Esophagus muscularis mucosa (tissue), 4 donors: ENCODE data around the gene ZC3H14.

Experiments
- EP300 ChIP-seq: sonication (generic); formaldehyde crosslinking; IDR thresholded peaks from one replicate; pipeline ENCODE4 v1.6.1; 2017; ENCODE audit warnings: antibody characterized with exemption
- POLR2A ChIP-seq: fragments of 450-650 bp; IDR thresholded peaks from one replicate; pipeline ENCODE4 v1.6.1; 2017; ENCODE audit warnings: antibody characterized with exemption, moderate library complexity, mild to moderate bottlenecking, low read depth
- POLR2AphosphoS5 ChIP-seq, 2 donors: sonication (generic); formaldehyde crosslinking; IDR thresholded peaks; one replicate each; pipeline ENCODE4 v1.6.1; 2017; ENCODE audit warnings: antibody characterized with exemption in 2 of 2
- TF ChIP-seq, protein P1 (sequence below), 3 experiments: fragments of 200-600 bp in 2 of 3; fragments of 450-650 bp in 1 of 3; sonication (generic) in 2 of 3; IDR thresholded peaks; one replicate each; pipeline ENCODE4 v1.5.1; 2017 to 2019; ENCODE audit warnings: antibody characterized with exemption in 3 of 3, mild to moderate bottlenecking in 2 of 3, moderate library complexity in 1 of 3

DNA sequence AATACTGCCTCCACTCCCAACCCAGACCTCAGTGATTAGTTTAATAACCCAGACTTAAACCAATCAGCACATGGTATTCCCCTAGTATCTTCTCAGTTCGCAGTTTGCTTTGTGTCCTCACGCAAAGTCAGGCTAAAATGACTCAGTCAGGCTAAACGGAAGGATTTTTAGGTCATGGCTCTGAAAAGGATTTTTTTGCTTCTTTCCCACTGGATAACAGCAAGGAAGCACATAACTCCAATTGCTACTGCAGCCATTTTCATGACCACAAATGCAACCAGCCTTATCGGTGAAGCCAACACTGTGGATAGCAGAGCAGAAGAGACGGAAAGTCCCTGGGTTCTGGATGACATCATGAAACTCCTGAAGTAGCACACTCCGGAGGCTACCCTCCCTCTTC lies 67.7 kb downstream of the ZC3H14 start:
- TF ChIP-seq POLR2A (no peak), POLR2AphosphoS5 (IDR thresholded peaks at IDR 0.05) (no peak), EP300 (no peak)
- TF ChIP-seq, protein P1, sequence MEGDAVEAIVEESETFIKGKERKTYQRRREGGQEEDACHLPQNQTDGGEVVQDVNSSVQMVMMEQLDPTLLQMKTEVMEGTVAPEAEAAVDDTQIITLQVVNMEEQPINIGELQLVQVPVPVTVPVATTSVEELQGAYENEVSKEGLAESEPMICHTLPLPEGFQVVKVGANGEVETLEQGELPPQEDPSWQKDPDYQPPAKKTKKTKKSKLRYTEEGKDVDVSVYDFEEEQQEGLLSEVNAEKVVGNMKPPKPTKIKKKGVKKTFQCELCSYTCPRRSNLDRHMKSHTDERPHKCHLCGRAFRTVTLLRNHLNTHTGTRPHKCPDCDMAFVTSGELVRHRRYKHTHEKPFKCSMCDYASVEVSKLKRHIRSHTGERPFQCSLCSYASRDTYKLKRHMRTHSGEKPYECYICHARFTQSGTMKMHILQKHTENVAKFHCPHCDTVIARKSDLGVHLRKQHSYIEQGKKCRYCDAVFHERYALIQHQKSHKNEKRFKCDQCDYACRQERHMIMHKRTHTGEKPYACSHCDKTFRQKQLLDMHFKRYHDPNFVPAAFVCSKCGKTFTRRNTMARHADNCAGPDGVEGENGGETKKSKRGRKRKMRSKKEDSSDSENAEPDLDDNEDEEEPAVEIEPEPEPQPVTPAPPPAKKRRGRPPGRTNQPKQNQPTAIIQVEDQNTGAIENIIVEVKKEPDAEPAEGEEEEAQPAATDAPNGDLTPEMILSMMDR (IDR thresholded peaks at IDR 0.05), result no peak
